Bronchial epithelial cell (primary cell): ENCODE results near the gene TUBB2A. TPM values are rescaled to one million over a fixed set of nuclear protein-coding genes. Genes with fewer than 3 reads are reported as not detected.
"Not testable (repeated sequence)": the region's sequence is repeated elsewhere in the genome, so short reads cannot be mapped to it uniquely, and the experiment has no call there.

Experiments
- DNase-seq: peaks from one replicate; pipeline ENCODE4 v3.0.0-alpha.2; 2010; ENCODE audit warnings: low read depth
- FAIRE-seq: peaks from 2 replicates; lab custom pipeline; 2011; peaks lifted over from hg19 to GRCh38; lab: Jason Lieb, UNC
- H3K27me3 ChIP-seq: 2 replicates; pipeline ENCODE4 v1.5.1; 2011; ENCODE audit warnings: low read length; ENCODE audit not compliant: control insufficient read depth, insufficient read depth
- H3K36me3 ChIP-seq: 2 replicates; pipeline ENCODE4 v1.5.1; 2011; ENCODE audit warnings: low read length; ENCODE audit not compliant: control insufficient read depth, insufficient read depth
- H3K4me3 ChIP-seq: 2 replicates; pipeline ENCODE4 v1.5.1; 2011; ENCODE audit warnings: mild to moderate bottlenecking, low read depth, low read length, control low read depth
- total RNA-seq: library from RNA; depleted of rRNA; stranded (reverse); fragments of >200 nt; gene quantifications from 2 replicates; pipeline ENCODE4 v1.2.1, GENCODE V29; 2014
- TF ChIP-seq, protein P1 (sequence below): IDR thresholded peaks from 2 replicates; pipeline ENCODE4 v1.5.1; 2011; ENCODE audit warnings: mild to moderate bottlenecking, moderate library complexity, low read length, control low read depth, inconsistent platforms; ENCODE audit not compliant: insufficient read depth, severe bottlenecking

TUBB2A gene
- total RNA-seq, 1 donor from 2014 or later: 25.3 TPM

DNA sequence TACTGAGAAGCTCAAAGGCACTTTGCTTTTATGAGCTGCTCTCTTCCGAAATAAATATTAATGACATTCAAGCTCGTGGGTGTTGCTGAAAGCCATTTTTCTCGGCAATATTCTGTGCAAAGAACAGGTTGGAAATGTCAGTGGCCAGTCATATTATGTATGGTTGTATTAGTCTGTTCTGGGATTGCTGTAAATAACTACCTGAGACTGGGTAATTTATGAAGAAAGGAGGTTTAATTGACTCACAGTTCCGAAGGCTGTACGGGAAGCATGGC lies 38.0 kb upstream of the TUBB2A start:
- H3K4me3 ChIP-seq: no peak overlapping the region
- no peaks in the 10 kb centered on the region for H3K27me3 ChIP-seq
- TF ChIP-seq, protein P1, sequence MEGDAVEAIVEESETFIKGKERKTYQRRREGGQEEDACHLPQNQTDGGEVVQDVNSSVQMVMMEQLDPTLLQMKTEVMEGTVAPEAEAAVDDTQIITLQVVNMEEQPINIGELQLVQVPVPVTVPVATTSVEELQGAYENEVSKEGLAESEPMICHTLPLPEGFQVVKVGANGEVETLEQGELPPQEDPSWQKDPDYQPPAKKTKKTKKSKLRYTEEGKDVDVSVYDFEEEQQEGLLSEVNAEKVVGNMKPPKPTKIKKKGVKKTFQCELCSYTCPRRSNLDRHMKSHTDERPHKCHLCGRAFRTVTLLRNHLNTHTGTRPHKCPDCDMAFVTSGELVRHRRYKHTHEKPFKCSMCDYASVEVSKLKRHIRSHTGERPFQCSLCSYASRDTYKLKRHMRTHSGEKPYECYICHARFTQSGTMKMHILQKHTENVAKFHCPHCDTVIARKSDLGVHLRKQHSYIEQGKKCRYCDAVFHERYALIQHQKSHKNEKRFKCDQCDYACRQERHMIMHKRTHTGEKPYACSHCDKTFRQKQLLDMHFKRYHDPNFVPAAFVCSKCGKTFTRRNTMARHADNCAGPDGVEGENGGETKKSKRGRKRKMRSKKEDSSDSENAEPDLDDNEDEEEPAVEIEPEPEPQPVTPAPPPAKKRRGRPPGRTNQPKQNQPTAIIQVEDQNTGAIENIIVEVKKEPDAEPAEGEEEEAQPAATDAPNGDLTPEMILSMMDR: no peak
- DNase-seq (no peak), FAIRE-seq (no peak)
- no peaks in the 10 kb centered on the region for H3K36me3 ChIP-seq

DNA sequence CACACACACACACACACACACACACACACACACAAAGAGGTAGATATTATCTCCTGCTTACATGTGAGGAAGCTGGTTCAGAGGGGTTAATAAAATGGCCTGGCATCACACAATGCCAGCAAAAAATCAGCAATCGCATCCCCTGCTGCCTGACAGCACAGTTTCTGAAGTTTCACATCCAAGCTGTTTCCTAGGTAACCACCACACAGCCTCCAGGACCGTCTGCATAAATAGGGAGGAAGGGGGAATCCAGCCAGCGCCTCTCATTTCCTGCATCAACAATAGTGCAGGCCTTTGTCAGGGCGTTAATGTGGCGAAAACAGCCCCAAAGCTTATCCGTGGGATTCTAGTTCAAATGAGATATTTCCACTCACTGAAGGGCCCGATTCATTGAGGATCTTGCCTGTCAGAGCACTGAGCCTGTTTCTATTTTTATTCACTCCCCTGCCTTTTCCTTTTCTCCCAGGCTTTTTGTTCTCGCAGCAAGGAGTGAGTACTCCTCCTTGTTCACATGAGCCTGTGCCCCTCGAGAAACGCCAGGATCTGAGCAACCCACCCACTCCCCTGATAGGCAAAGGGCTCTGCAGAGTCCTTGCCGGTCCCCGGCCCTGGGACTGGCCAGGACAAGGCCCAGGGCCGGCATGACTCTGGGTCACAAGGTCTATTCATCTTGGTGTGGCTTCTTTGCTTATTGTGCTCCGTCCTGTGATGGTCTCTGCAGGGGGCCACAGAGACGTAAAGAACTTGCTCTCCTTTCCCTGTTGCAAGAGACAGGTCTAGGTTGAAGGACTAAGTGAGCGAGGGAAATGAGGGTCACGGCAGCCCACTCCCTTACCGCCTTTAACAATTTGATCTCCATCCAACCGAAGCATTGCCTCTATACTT lies 37.4 kb upstream of the TUBB2A start:
- no peak for DNase-seq
- no peak overlapping the region for H3K4me3 ChIP-seq
- FAIRE-seq: no peak
- no peaks in the 10 kb centered on the region for H3K27me3 ChIP-seq
- no peaks in the 10 kb centered on the region for H3K36me3 ChIP-seq
- TF ChIP-seq, protein P1: no peak

DNA sequence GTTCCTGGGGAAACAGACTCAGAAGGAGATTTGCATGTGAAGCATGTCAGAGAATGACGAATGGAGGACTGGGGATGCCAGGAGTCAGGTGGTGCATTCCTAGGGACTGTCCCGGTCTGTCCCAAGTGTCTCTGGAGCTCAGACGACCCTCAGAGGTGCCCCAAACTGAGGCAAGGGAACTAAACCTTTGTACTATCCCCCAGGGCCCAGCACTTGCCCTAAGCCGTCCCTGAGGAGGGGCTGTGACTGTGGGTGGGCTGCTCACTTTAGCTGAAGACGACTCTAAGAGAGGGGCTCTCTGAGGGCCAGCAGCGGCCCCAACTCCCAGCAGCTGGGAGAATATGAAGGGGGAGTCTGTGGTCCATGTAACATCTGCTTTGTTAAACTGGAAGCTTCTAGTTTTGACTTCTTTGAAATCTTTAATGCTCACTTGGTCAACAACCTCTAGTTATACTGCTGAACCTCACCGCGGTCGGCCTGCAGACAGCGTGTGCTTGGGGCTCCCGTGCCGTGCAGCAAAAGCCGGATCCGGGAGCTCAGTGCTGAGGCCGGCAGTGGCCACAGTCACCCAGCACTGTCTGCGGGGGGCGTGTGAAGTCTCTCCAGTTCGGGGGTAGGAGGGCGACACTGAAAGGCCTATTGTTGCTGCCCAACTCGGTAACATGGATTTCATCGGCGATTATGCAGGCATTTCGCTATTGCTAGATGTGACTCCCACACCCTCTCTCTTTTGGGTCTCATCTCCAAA lies 35.9 kb upstream of the TUBB2A start:
- FAIRE-seq (no peak), DNase-seq (no peak)
- TF ChIP-seq, protein P1: no peak
- H3K27me3 ChIP-seq: no peaks in the 10 kb centered on the region
- no peak overlapping the region for H3K4me3 ChIP-seq
- no peaks in the 10 kb centered on the region for H3K36me3 ChIP-seq

DNA sequence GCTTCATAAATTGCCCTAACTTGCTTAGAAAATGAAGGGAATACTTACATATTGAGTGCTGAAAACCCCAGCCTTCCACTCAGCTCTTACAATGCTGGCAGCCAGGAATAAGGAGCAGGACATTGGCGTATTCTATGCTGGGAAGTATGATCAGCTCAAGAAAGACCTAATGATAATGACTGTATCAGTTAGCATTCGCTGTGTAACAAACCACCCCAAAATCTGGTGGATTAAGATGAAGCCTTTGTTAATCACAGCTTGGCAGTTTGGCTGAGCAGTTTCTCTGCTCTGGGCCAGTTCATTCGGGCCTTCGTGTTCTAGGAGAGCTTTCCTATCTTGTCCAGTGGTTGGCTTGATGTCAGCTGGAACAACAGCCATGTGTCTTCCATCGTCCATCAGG lies 33.4 kb upstream of the TUBB2A start:
- TF ChIP-seq, protein P1: no peak
- FAIRE-seq (no peak), DNase-seq (no peak)
- no peak overlapping the region for H3K4me3 ChIP-seq
- no peaks in the 10 kb centered on the region for H3K27me3 ChIP-seq
- H3K36me3 ChIP-seq: no peaks in the 10 kb centered on the region

DNA sequence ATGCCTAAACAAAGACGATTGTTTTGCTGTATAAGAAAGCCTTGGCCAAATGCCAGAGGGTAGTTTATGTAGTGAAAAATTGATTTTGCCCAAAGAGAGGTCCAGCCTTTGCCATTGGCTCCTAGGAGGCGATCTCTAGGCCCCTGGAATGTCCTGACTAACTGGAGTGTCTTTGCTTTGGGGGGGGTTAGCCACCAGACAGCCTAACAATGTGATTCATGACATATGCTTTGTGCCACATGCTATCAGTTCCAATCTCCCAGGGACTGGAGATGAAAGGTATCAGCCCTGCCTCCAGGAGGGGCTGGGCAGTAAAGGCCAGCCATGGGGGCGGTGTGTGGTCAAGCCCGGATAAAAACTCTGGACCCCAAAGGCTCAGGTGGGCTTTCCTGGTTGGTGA lies 32.7 kb upstream of the TUBB2A start:
- FAIRE-seq: no peak
- DNase-seq: no peak
- no peaks in the 10 kb centered on the region for H3K36me3 ChIP-seq
- no peaks in the 10 kb centered on the region for H3K27me3 ChIP-seq
- TF ChIP-seq, protein P1: no peak
- H3K4me3 ChIP-seq: no peak overlapping the region

DNA sequence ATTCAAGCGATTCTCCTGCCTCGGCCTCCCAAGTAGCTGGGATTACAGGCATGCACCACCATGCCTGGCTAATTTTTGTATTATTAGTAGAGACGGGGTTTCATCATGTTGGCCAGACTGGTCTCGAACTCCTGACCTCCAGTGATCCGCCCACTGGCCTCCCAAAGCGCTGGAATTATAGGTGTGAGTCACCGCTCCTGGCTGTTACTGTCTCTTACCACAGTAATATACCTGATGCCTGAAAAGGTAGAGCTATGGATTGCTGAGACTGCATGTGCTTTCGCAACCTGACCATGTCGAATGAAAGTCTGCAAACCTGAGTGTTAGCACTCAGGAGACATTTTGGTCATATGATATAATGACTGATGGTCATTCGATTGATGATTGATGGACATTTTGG lies 31.8 kb upstream of the TUBB2A start:
- not testable (repeated sequence) for FAIRE-seq, H3K36me3 ChIP-seq, H3K27me3 ChIP-seq, DNase-seq, H3K4me3 ChIP-seq
